Measurements from ENCODE around the gene SLC2A11. TPM values are rescaled to one million over a fixed set of nuclear protein-coding genes. Genes with fewer than 3 reads are reported as not detected.

SLC2A11 gene
- total and polyA plus RNA-seq, 2 donors from 2014 or later = 23.7 to 28.9 TPM

GRCh38 chr22:23836692-23837495 is 20.8 kb upstream of the SLC2A11 start:
- intact Hi-C loops (cut with DNase I) = no loop called here
- Histone ChIP-seq H3K27ac (ENCODE audit: low read depth in 2 of 2, low read length in 2 of 2) (no peak overlapping the region), H3K27me3 (ENCODE audit: control insufficient read depth, insufficient read depth, low read length) (no peaks in the 10 kb centered on the region), H3K4me1 (ENCODE audit: control insufficient read depth in 2 of 3, insufficient read depth in 2 of 3, low read depth in 1 of 3, low read length in 3 of 3) (peaks cover 0 to 5% (median 0%) of the 10 kb centered on the region in 3 donors), H3K9ac (ENCODE audit: low read length in 3 of 3) (no peak overlapping the region), H3K9me3 (ENCODE audit: control insufficient read depth in 2 of 3, insufficient read depth in 1 of 3, low read length in 3 of 3) (no peaks in the 10 kb centered on the region), H3K36me3 (ENCODE audit: control insufficient read depth in 2 of 3, insufficient read depth in 3 of 3, low read length in 3 of 3) (peaks cover 0 to 8% (median 7%) of the 10 kb centered on the region in 3 donors), H3K4me3 (ENCODE audit: low read length in 3 of 3) (no peak overlapping the region)
- TF ChIP-seq CTCF (IDR thresholded peaks at IDR 0.05; ENCODE audit: borderline replicate concordance, extremely low read depth, insufficient read depth) = no peak
- FAIRE-seq = no peak
- peak in 1 of 5 donors; percentile 65 for DNase-seq

GRCh38 chr22:23837496-23837859 is 20.2 kb upstream of the SLC2A11 start:
- peaks cover 0 to 7% (median 7%) of the 10 kb centered on the region in 3 donors for H3K36me3 ChIP-seq (ENCODE audit: control insufficient read depth in 2 of 3, insufficient read depth in 3 of 3, low read length in 3 of 3)
- DNase-seq (peak in 2 of 5 donors; percentile 60 to 74), FAIRE-seq (no peak)
- H3K27me3 ChIP-seq (ENCODE audit: control insufficient read depth, insufficient read depth, low read length) = no peaks in the 10 kb centered on the region
- TF ChIP-seq CTCF (IDR thresholded peaks at IDR 0.05; ENCODE audit: borderline replicate concordance, extremely low read depth, insufficient read depth) = no peak
- H3K27ac ChIP-seq (ENCODE audit: low read depth in 2 of 2, low read length in 2 of 2) = no peak overlapping the region
- H3K4me3 ChIP-seq (ENCODE audit: low read length in 3 of 3) = no peak overlapping the region
- no peak overlapping the region for H3K9ac ChIP-seq (ENCODE audit: low read length in 3 of 3)
- intact Hi-C loops (cut with DNase I) = no loop called here
- H3K4me1 ChIP-seq (ENCODE audit: control insufficient read depth in 2 of 3, insufficient read depth in 2 of 3, low read depth in 1 of 3, low read length in 3 of 3) = peaks cover 0 to 5% (median 0%) of the 10 kb centered on the region in 3 donors
- no peaks in the 10 kb centered on the region for H3K9me3 ChIP-seq (ENCODE audit: control insufficient read depth in 2 of 3, insufficient read depth in 1 of 3, low read length in 3 of 3)

- no peak overlapping the region for H3K4me3 ChIP-seq (ENCODE audit: low read length in 3 of 3)
- TF ChIP-seq CTCF (IDR thresholded peaks at IDR 0.05; ENCODE audit: borderline replicate concordance, extremely low read depth, insufficient read depth) = no peak
- DNase-seq (peak in 1 of 5 donors; percentile 60), FAIRE-seq (no peak)
- peaks cover 0 to 5% (median 0%) of the 10 kb centered on the region in 3 donors for H3K4me1 ChIP-seq (ENCODE audit: control insufficient read depth in 2 of 3, insufficient read depth in 2 of 3, low read depth in 1 of 3, low read length in 3 of 3)
- H3K27ac ChIP-seq (ENCODE audit: low read depth in 2 of 2, low read length in 2 of 2) = no peak overlapping the region
- no peaks in the 10 kb centered on the region for H3K27me3 ChIP-seq (ENCODE audit: control insufficient read depth, insufficient read depth, low read length)
- no peaks in the 10 kb centered on the region for H3K9me3 ChIP-seq (ENCODE audit: control insufficient read depth in 2 of 3, insufficient read depth in 1 of 3, low read length in 3 of 3)
- H3K36me3 ChIP-seq (ENCODE audit: control insufficient read depth in 2 of 3, insufficient read depth in 3 of 3, low read length in 3 of 3) = peaks cover 0 to 7% (median 7%) of the 10 kb centered on the region in 3 donors
- H3K9ac ChIP-seq (ENCODE audit: low read length in 3 of 3) = no peak overlapping the region
- intact Hi-C loops (cut with DNase I) = no loop called here
Measured at GRCh38 chr22:23837911-23838680, 19.6 kb upstream of the SLC2A11 start.
